Spleen (tissue), 7 donors: ENCODE data around the gene NOL3.

ENCODE experiments used
- CTCF ChIP-seq, 11 experiments: fragments of 200-600 bp in 7 of 11; fragments of 450-650 bp in 4 of 11; sonication (generic) in 4 of 11; IDR thresholded peaks in 8 of 11; conservative IDR thresholded peaks in 3 of 11; 1 replicate in 7 of 11; 2 replicates in 4 of 11; pipeline versions ENCODE4 v1.4.0 to v1.8.0; 2016 to 2021; ENCODE audit warnings: antibody characterized with exemption in 11 of 11, inconsistent platforms in 4 of 11, mild to moderate bottlenecking in 1 of 11
- POLR2A ChIP-seq, 3 donors: fragments of 450-650 bp; IDR thresholded peaks; one replicate each; pipeline ENCODE4 v1.5.1; 2017; ENCODE audit warnings: antibody characterized with exemption in 3 of 3, mild to moderate bottlenecking in 1 of 3
- POLR2AphosphoS5 ChIP-seq, 3 donors: sonication (generic); formaldehyde crosslinking; IDR thresholded peaks; one replicate each; pipeline ENCODE4 v1.5.1; 2017; ENCODE audit warnings: antibody characterized with exemption in 3 of 3
- donor health status: DM: no; HTN: no; CAD: no; lungs with moderate emphysema.
- donor health status: DM: no; HTN: no; CAD: no.
- donor health status: DM: no; HTN: no; CAD: no.

GRCh38 chr16:67212766-67213165 lies 42.4 kb downstream of the NOL3 start:
- TF ChIP-seq POLR2AphosphoS5 (IDR thresholded peaks at IDR 0.05) (no peak), CTCF (IDR thresholded peaks at IDR 0.05 in 8 of 11, conservative IDR thresholded peaks at IDR 0.05 in 3 of 11) (no peak), POLR2A (IDR thresholded peaks at IDR 0.05) (no peak)
